Measurements from ENCODE around the gene CHD9. TPM values are rescaled to one million over a fixed set of nuclear protein-coding genes. Genes with fewer than 3 reads are reported as not detected.

The CHD9 gene
- total RNA-seq, 1 donor from 2014 or later = 99.0 TPM

DNA sequence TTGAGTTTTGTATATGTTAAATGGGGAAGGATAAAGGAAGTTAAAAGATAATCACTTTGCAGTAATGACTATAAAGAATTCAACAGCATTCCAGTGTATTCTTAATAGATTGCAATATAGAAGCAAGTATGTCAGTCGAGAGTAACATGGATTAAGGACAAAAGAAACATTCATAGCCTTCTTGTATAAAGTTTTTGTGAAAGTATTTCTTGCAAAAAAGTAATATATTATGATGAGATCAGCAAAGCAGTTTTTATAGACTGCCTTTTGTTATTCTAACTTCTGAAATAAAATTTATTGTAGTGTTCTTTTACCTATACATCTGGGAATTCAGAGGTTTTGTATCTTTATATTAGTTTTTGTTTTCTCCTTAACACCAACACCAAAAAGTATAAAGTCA lies 194.5 kb downstream of the CHD9 start:
- Mint-ChIP-seq H3K4me3 (ENCODE audit: unreplicated experiment) (no peak overlapping the region), H3K27ac (ENCODE audit: unreplicated experiment) (no peak overlapping the region), H3K27me3 (ENCODE audit: unreplicated experiment) (no peaks in the 10 kb centered on the region), H3K9me3 (ENCODE audit: unreplicated experiment) (peaks cover 13% of the 10 kb centered on the region), H3K36me3 (ENCODE audit: unreplicated experiment) (peaks cover 53% of the 10 kb centered on the region), H3K4me1 (ENCODE audit: unreplicated experiment) (peaks cover 2% of the 10 kb centered on the region)
- no peak for DNase-seq (ENCODE audit: extremely low spot score, unreplicated experiment)
- TF ChIP-seq, protein P1, sequence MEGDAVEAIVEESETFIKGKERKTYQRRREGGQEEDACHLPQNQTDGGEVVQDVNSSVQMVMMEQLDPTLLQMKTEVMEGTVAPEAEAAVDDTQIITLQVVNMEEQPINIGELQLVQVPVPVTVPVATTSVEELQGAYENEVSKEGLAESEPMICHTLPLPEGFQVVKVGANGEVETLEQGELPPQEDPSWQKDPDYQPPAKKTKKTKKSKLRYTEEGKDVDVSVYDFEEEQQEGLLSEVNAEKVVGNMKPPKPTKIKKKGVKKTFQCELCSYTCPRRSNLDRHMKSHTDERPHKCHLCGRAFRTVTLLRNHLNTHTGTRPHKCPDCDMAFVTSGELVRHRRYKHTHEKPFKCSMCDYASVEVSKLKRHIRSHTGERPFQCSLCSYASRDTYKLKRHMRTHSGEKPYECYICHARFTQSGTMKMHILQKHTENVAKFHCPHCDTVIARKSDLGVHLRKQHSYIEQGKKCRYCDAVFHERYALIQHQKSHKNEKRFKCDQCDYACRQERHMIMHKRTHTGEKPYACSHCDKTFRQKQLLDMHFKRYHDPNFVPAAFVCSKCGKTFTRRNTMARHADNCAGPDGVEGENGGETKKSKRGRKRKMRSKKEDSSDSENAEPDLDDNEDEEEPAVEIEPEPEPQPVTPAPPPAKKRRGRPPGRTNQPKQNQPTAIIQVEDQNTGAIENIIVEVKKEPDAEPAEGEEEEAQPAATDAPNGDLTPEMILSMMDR (IDR thresholded peaks at IDR 0.05) = no peak

DNA sequence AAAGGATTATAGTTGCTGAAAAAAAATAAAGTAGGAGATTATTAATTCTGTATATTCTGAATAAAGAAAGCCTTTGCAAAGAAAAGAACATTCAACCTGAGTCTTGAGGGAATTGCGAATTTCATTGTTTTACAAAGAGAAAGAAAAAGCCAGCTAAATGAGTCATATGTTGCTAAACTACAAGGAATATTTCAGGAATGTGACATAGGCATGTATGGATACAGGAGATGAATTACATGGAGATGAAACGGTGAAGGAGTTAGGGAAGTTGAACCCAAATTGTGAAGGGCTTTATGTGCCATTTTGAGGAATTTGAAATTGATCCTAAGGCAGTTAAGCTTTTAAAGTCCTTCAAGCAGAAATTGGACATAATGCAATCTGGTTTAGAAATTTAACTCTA lies 202.2 kb downstream of the CHD9 start:
- no peaks in the 10 kb centered on the region for H3K27me3 Mint-ChIP-seq (ENCODE audit: unreplicated experiment)
- H3K4me3 Mint-ChIP-seq (ENCODE audit: unreplicated experiment) = no peak overlapping the region
- no peak for DNase-seq (ENCODE audit: extremely low spot score, unreplicated experiment)
- TF ChIP-seq, protein P1 (IDR thresholded peaks at IDR 0.05) = no peak
- peaks cover 21% of the 10 kb centered on the region for H3K4me1 Mint-ChIP-seq (ENCODE audit: unreplicated experiment)
- H3K9me3 Mint-ChIP-seq (ENCODE audit: unreplicated experiment) = peaks cover 15% of the 10 kb centered on the region
- peaks cover 74% of the 10 kb centered on the region for H3K36me3 Mint-ChIP-seq (ENCODE audit: unreplicated experiment)
- H3K27ac Mint-ChIP-seq (ENCODE audit: unreplicated experiment) = peak overlapping the region; percentile 42

DNA sequence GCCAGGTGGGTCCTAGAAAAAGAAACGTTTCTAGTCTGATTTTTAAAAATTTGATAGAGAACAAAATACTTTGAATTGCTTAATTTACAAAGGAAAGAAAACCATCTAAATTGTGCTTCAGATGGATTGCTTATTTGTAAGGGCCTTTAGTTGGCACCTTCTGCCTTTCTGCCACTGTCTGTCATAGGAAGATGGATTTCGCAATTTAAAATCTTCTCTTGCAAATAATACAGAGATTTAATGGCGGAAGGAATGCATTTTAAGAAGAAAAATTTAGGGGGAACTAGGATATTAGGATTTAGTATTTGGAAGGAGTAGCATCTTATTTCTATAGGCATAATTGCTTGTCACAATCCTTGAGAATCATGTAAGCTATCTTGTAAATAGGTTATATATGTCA lies 204.0 kb downstream of the CHD9 start:
- TF ChIP-seq, protein P1 (IDR thresholded peaks at IDR 0.05) = no peak
- Mint-ChIP-seq H3K27me3 (ENCODE audit: unreplicated experiment) (no peaks in the 10 kb centered on the region), H3K9me3 (ENCODE audit: unreplicated experiment) (peaks cover 9% of the 10 kb centered on the region), H3K36me3 (ENCODE audit: unreplicated experiment) (peaks cover 70% of the 10 kb centered on the region), H3K4me3 (ENCODE audit: unreplicated experiment) (no peak overlapping the region), H3K27ac (ENCODE audit: unreplicated experiment) (no peak overlapping the region), H3K4me1 (ENCODE audit: unreplicated experiment) (peaks cover 19% of the 10 kb centered on the region)
- no peak for DNase-seq (ENCODE audit: extremely low spot score, unreplicated experiment)

DNA sequence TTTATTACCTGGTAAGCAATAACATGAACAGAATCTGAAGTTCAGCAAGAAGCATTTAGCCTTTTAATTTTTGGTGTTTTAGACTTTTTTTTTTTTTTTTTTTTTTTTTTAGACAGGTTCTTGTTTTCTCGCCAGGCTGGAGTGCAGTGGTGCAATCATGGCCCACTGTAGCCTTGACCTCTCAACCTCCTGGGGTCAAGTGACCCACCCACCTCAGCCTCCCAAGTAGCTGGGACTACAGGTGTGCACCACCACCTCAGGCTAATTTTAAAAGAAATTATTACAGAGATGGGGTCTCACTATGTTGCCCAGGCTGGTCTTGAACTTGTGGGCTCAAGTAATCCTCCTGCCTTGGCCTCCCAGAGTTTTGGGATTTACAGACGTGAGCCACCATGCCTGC lies 206.5 kb downstream of the CHD9 start:
- TF ChIP-seq, protein P1 (IDR thresholded peaks at IDR 0.05) = no peak
- no peaks in the 10 kb centered on the region for H3K27me3 Mint-ChIP-seq (ENCODE audit: unreplicated experiment)
- H3K27ac Mint-ChIP-seq (ENCODE audit: unreplicated experiment) = no peak overlapping the region
- H3K4me1 Mint-ChIP-seq (ENCODE audit: unreplicated experiment) = peaks cover 19% of the 10 kb centered on the region
- no peak for DNase-seq (ENCODE audit: extremely low spot score, unreplicated experiment)
- H3K4me3 Mint-ChIP-seq (ENCODE audit: unreplicated experiment) = no peak overlapping the region
- H3K9me3 Mint-ChIP-seq (ENCODE audit: unreplicated experiment) = peaks cover 9% of the 10 kb centered on the region
- peaks cover 63% of the 10 kb centered on the region for H3K36me3 Mint-ChIP-seq (ENCODE audit: unreplicated experiment)

DNA sequence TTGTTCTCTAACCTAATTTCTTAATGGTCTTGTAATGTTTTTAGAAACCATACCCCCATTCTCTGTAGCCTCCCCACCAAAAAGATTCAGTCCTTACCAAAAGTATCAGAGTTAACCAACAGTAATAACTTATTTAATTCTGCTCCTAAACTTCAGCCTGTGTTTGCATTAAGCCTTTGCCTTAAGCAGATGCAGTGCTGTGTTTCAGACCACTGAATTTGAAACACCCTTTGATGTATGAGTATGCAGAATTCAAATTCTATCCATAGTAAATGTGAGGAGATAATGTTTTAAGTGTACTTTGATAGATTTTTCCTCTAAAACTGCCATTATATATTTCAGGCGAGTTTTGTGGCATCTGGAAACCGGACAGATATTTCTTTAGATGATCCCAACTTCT lies 207.9 kb downstream of the CHD9 start:
- Mint-ChIP-seq H3K27me3 (ENCODE audit: unreplicated experiment) (no peaks in the 10 kb centered on the region), H3K4me1 (ENCODE audit: unreplicated experiment) (peaks cover 8% of the 10 kb centered on the region), H3K27ac (ENCODE audit: unreplicated experiment) (no peak overlapping the region), H3K9me3 (ENCODE audit: unreplicated experiment) (peaks cover 9% of the 10 kb centered on the region), H3K36me3 (ENCODE audit: unreplicated experiment) (peaks cover 55% of the 10 kb centered on the region), H3K4me3 (ENCODE audit: unreplicated experiment) (no peak overlapping the region)
- TF ChIP-seq, protein P1 (IDR thresholded peaks at IDR 0.05) = no peak
- no peak for DNase-seq (ENCODE audit: extremely low spot score, unreplicated experiment)

All from osteocyte (in vitro differentiated cells).